ENCODE measurements around the gene NUTF2. TPM values are rescaled to one million over a fixed set of nuclear protein-coding genes. Genes with fewer than 3 reads are reported as not detected.
A peak's percentile ranks its signal among the peaks of the same experiment; 100 is the strongest.

The NUTF2 gene
- total RNA-seq, 1 experiment from 2014 or later = 145 TPM

GRCh38 chr16:67874372-67874771 is 27.6 kb downstream of the NUTF2 start:
- ChIA-PET RAD21 (ENCODE audit: low non-redundant PET in 1 of 2, low total read pairs in 2 of 2, uncharacterized antibody in 2 of 2, unreplicated experiment in 2 of 2) (no interaction called here), POLR2A (no interaction called here), CTCF (interaction anchor here (2.7 kb wide), 1 partner anchor 10 kb away, joined by 12 read pairs; the partner anchor contains the start of gene NRN1L)
- H3K4me3 ChIP-seq (replicated peaks in 1 of 2; ENCODE audit: low read depth in 1 of 2, low read length in 2 of 2) = peak overlapping the region; percentile 82 to 97
- H3K36me3 ChIP-seq (ENCODE audit: control insufficient read depth in 1 of 2, insufficient read depth in 2 of 2, low read length in 2 of 2) = peaks cover 31 to 45% of the 10 kb centered on the region in 2 experiments; a peak in 3 of 4 replicates
- no peaks in the 10 kb centered on the region for H4K20me1 ChIP-seq (ENCODE audit: insufficient read depth)
- peak overlapping the region; percentile 99 for H3K4me2 ChIP-seq (ENCODE audit: low read length)
- H3K27ac ChIP-seq (ENCODE audit: low read depth, low read length) = no peak overlapping the region
- TF ChIP-seq JUND (IDR thresholded peaks at IDR 0.05) (no peak), ZNF274 (IDR thresholded peaks at IDR 0.05; ENCODE audit: low read depth, low read length) (no peak), MAX (IDR thresholded peaks at IDR 0.05) (no peak), EGR1 (IDR thresholded peaks at IDR 0.05; ENCODE audit: low read depth) (no peak), REST (IDR thresholded peaks at IDR 0.05; ENCODE audit: low read depth) (no peak), SRF (IDR thresholded peaks at IDR 0.05; ENCODE audit: low read depth) (no peak)
- peaks cover 7 to 17% of the 10 kb centered on the region in 2 experiments for H3K4me1 ChIP-seq (ENCODE audit: control insufficient read depth in 1 of 2, insufficient read depth in 2 of 2, low read length in 2 of 2)
- peaks cover 39% of the 10 kb centered on the region for H3K79me2 ChIP-seq (ENCODE audit: insufficient read depth, low read length)
- ATAC-seq (no peak), DNase-seq (ENCODE audit: low read depth, low spot score) (no peak)
- peak overlapping the region; percentile 93 for H3K9ac ChIP-seq (ENCODE audit: low read length)
- no peaks in the 10 kb centered on the region for H3K9me2 ChIP-seq (ENCODE audit: insufficient read depth)
- no peaks in the 10 kb centered on the region for H3K27me3 ChIP-seq (ENCODE audit: insufficient read depth, low read length)
- BruUV-seq (replicated peaks) = no TSS peak
- H3K9me3 ChIP-seq (ENCODE audit: control insufficient read depth in 1 of 2, insufficient read depth in 1 of 2, low read depth in 1 of 2, low read length in 2 of 2) = no peaks in the 10 kb centered on the region
- intact Hi-C loops (cut with micrococcal nuclease) = no loop called here
- H2AFZ ChIP-seq (ENCODE audit: low read depth, low read length, poor library complexity, severe bottlenecking) = no peak overlapping the region

- Histone ChIP-seq H3K9me3 (ENCODE audit: control insufficient read depth in 1 of 2, insufficient read depth in 1 of 2, low read depth in 1 of 2, low read length in 2 of 2) (no peaks in the 10 kb centered on the region), H3K9ac (ENCODE audit: low read length) (no peak overlapping the region), H2AFZ (ENCODE audit: low read depth, low read length, poor library complexity, severe bottlenecking) (no peak overlapping the region), H3K4me1 (ENCODE audit: control insufficient read depth in 1 of 2, insufficient read depth in 2 of 2, low read length in 2 of 2) (peaks cover 7 to 17% of the 10 kb centered on the region in 2 experiments), H3K27ac (ENCODE audit: low read depth, low read length) (no peak overlapping the region), H3K36me3 (ENCODE audit: control insufficient read depth in 1 of 2, insufficient read depth in 2 of 2, low read length in 2 of 2) (peaks cover 41 to 56% of the 10 kb centered on the region in 2 experiments; a peak in 3 of 4 replicates), H3K79me2 (ENCODE audit: insufficient read depth, low read length) (peaks cover 39% of the 10 kb centered on the region), H4K20me1 (ENCODE audit: insufficient read depth) (no peaks in the 10 kb centered on the region), H3K4me3 (replicated peaks in 1 of 2; ENCODE audit: low read depth in 1 of 2, low read length in 2 of 2) (no peak overlapping the region), H3K4me2 (ENCODE audit: low read length) (no peak overlapping the region), H3K9me2 (ENCODE audit: insufficient read depth) (no peaks in the 10 kb centered on the region), H3K27me3 (ENCODE audit: insufficient read depth, low read length) (no peaks in the 10 kb centered on the region)
- BruUV-seq (replicated peaks) = no TSS peak
- RAD21 ChIA-PET (ENCODE audit: low non-redundant PET in 1 of 2, low total read pairs in 2 of 2, uncharacterized antibody in 2 of 2, unreplicated experiment in 2 of 2) = no interaction called here
- POLR2A ChIA-PET = no interaction called here
- DNase-seq (ENCODE audit: low read depth, low spot score) (no peak), ATAC-seq (no peak)
- intact Hi-C loops (cut with micrococcal nuclease) = no loop called here
- CTCF ChIA-PET = no interaction called here
- TF ChIP-seq POLR2AphosphoS5 (IDR thresholded peaks at IDR 0.05; ENCODE audit: low read depth, low read length) (no peak), SIN3A (IDR thresholded peaks at IDR 0.05; ENCODE audit: low read depth) (no peak), ZBTB33 (IDR thresholded peaks at IDR 0.05; ENCODE audit: extremely low read depth, insufficient replicate concordance, low read length) (no peak), CBX3 (IDR thresholded peaks at IDR 0.05; ENCODE audit: low read depth) (no peak), EZH2 (IDR thresholded peaks at IDR 0.05) (no peak), SP1 (IDR thresholded peaks at IDR 0.05; ENCODE audit: low read depth) (no peak), ZNF274 (IDR thresholded peaks at IDR 0.05; ENCODE audit: low read depth, low read length) (no peak), ELF1 (IDR thresholded peaks at IDR 0.05; ENCODE audit: borderline replicate concordance, low read depth) (no peak), ZFX (IDR thresholded peaks at IDR 0.05) (no peak), YY1 (IDR thresholded peaks at IDR 0.05; ENCODE audit: extremely low read depth, insufficient replicate concordance, low read depth, low read length) (no peak), RAD21 (IDR thresholded peaks at IDR 0.05; ENCODE audit: low read depth) (no peak), EZH2phosphoT487 (IDR thresholded peaks at IDR 0.05; ENCODE audit: borderline replicate concordance) (no peak), EGR1 (IDR thresholded peaks at IDR 0.05; ENCODE audit: low read depth) (no peak)
These were observed 30.3 kb downstream of the NUTF2 start for GRCh38 chr16:67877064-67877463.
